GM23248 (cell line): Measurements from ENCODE around the gene RASL11B. TPM values are rescaled to one million over a fixed set of nuclear protein-coding genes. Genes with fewer than 3 reads are reported as not detected.

Experiments
- DNase-seq: peaks from one replicate; pipeline ENCODE4 v3.0.0-alpha.2; 2015
- H2AFZ ChIP-seq: fragments of 200-600 bp; sonication (generic); 2 replicates; pipeline ENCODE4 v1.6.1; 2016; ENCODE audit warnings: antibody characterized with exemption
- H3F3A ChIP-seq: fragments of 200-600 bp; sonication (generic); 2 replicates; pipeline ENCODE4 v1.6.1; 2016; ENCODE audit warnings: mild to moderate bottlenecking, antibody characterized with exemption, mixed run types; ENCODE audit not compliant: insufficient read depth
- H3K27ac ChIP-seq: fragments of 200-600 bp; sonication (generic); 2 replicates; pipeline ENCODE4 v1.5.1; 2016; ENCODE audit warnings: mild to moderate bottlenecking
- H3K27me3 ChIP-seq: fragments of 200-600 bp; sonication (generic); replicated peaks from 2 replicates; pipeline ENCODE4 v1.6.1; 2016; ENCODE audit warnings: mild to moderate bottlenecking; ENCODE audit not compliant: insufficient read depth
- H3K36me3 ChIP-seq: fragments of 200-600 bp; sonication (generic); 2 replicates; pipeline ENCODE4 v1.6.1; 2016; ENCODE audit warnings: low read depth, mild to moderate bottlenecking
- H3K4me1 ChIP-seq: fragments of 200-600 bp; sonication (generic); 2 replicates; pipeline ENCODE4 v1.6.1; 2016; ENCODE audit warnings: mild to moderate bottlenecking; ENCODE audit not compliant: insufficient read depth
- H3K4me2 ChIP-seq: fragments of 200-600 bp; sonication (generic); one replicate; pipeline ENCODE4 v1.6.1; 2016; ENCODE audit warnings: mild to moderate bottlenecking; ENCODE audit not compliant: unreplicated experiment
- H3K4me3 ChIP-seq: fragments of 200-600 bp; sonication (generic); 2 replicates; pipeline ENCODE4 v1.5.1; 2016; ENCODE audit warnings: mild to moderate bottlenecking
- H3K79me2 ChIP-seq: fragments of 200-600 bp; sonication (generic); 2 replicates; pipeline ENCODE4 v1.6.1; 2016; ENCODE audit warnings: mild to moderate bottlenecking; ENCODE audit not compliant: insufficient read depth
- H3K9ac ChIP-seq: fragments of 200-600 bp; sonication (generic); 2 replicates; pipeline ENCODE4 v1.6.1; 2016; ENCODE audit warnings: mild to moderate bottlenecking
- H3K9me2 ChIP-seq: fragments of 200-600 bp; sonication (generic); 2 replicates; pipeline ENCODE4 v1.6.1; 2016; ENCODE audit warnings: mixed run types, mild to moderate bottlenecking, moderate library complexity; ENCODE audit not compliant: insufficient read depth
- H3K9me3 ChIP-seq: fragments of 200-600 bp; sonication (generic); one replicate; pipeline ENCODE4 v1.6.1; 2017; ENCODE audit warnings: low read depth
- H4K20me1 ChIP-seq: fragments of 200-600 bp; sonication (generic); 2 replicates; pipeline ENCODE4 v1.6.0; 2016; ENCODE audit not compliant: insufficient read depth
- EZH2 ChIP-seq: fragments of 200-600 bp; sonication (generic); IDR thresholded peaks from 2 replicates; pipeline ENCODE4 v1.6.1; 2018; ENCODE audit warnings: antibody characterized with exemption, mild to moderate bottlenecking; ENCODE audit not compliant: insufficient read depth, poor library complexity, severe bottlenecking
- EZH2phosphoT487 ChIP-seq: fragments of 200-600 bp; sonication (generic); IDR thresholded peaks from 2 replicates; pipeline ENCODE4 v1.6.1; 2018; ENCODE audit warnings: antibody characterized with exemption, moderate library complexity, mild to moderate bottlenecking, low read depth; ENCODE audit not compliant: insufficient read depth
- WGBS, 2 experiments: methylation state at CpG; one replicate each; pipeline ENCODE4 v1.1.6; 2015 to 2017; ENCODE audit warnings: low lambda C conversion rate in 2 of 2, low coverage in 1 of 2; ENCODE audit errors: missing lambda C conversion rate in 2 of 2; 5-methylcytosine and 5-hydroxymethylcytosine counted together
- in situ Hi-C: fragments of 300-500 bp; cut with MboI; formaldehyde crosslinking; loops from 2 replicates; pipeline ENCODE4 v1.15.0; 2020
- polyA plus RNA-seq: library from polyadenylated mRNA; unstranded; fragments of >200 nt; fragmentation: Nextera tagmentation; extraction: Ambion mirVana; gene quantifications from 2 replicates; pipeline ENCODE4 v1.2.1, GENCODE V29; 2016
- total RNA-seq: library from RNA; depleted of rRNA; stranded (reverse); fragments of >200 nt; shearing (Covaris generic); gene quantifications from 2 replicates; pipeline ENCODE4 v1.2.3, GENCODE V29; 2014

Gene RASL11B
- total and polyA plus RNA-seq, 2 experiments from 2014 or later = 0.11 TPM; not detected in 1

DNA sequence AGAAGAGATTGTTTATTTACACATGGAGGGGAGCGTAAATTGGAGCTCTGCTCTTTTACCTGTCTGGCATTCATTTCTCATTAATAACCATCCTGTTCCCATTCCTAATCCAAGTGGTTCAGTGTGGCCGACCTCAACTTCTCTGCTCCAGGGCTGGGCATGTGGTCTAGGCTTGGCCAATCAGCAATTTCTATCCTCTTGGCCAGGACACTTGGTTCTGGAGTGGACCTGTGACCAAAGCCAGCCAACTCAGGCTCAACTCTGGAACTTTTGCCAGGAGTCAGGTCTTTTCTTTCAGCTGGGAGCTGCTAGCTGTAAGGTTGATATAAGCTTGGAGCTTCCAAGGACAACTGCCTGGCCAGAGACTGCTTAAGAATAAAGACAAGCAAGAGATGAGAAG is 15.6 kb upstream of the RASL11B start:
- Histone ChIP-seq H3K9ac (no peak overlapping the region), H3K4me1 (no peaks in the 10 kb centered on the region), H4K20me1 (no peaks in the 10 kb centered on the region), H3K27me3 (no peaks in the 10 kb centered on the region), H3F3A (no peaks in the 10 kb centered on the region), H3K9me2 (no peaks in the 10 kb centered on the region), H3K4me3 (no peak overlapping the region), H3K36me3 (no peaks in the 10 kb centered on the region), H3K9me3 (no peaks in the 10 kb centered on the region), H3K79me2 (no peaks in the 10 kb centered on the region), H2AFZ (no peak overlapping the region), H3K4me2 (no peak overlapping the region), H3K27ac (no peak overlapping the region)
- WGBS, 2 experiments = 77 to 83% methylated on average over 2 of the region's 2 CpGs
- no peak for DNase-seq
- in situ Hi-C loops = no loop called here
- TF ChIP-seq EZH2phosphoT487 (no peak), EZH2 (no peak)

DNA sequence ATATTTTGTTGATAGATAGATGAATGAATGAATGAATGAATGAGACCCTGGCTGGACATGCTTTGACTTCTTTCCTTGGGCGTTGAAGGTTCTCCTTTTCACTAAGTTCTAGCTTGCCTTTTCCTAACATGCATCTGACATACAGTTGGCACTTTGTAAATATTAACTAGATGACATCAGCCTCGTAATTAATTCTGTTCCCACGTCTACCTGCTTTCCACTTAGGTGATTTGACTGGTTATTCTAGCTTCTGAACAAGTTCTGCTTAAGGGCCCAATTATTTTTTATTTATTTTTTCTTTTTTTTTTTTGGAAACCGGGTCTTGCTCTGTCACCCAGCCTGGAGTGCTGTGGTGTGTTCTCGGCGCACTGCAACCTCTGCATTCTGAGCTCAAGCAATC is 13.9 kb upstream of the RASL11B start:
- Histone ChIP-seq H3K9me3 (no peaks in the 10 kb centered on the region), H4K20me1 (no peaks in the 10 kb centered on the region), H3K4me3 (no peak overlapping the region), H3K79me2 (no peaks in the 10 kb centered on the region), H3K36me3 (no peaks in the 10 kb centered on the region), H3K4me1 (peaks cover 11% of the 10 kb centered on the region), H3F3A (peaks cover 4% of the 10 kb centered on the region; the same call in 1 of the 2 replicates), H3K9ac (no peak overlapping the region), H3K4me2 (no peak overlapping the region), H2AFZ (no peak overlapping the region), H3K27ac (no peak overlapping the region), H3K9me2 (no peaks in the 10 kb centered on the region), H3K27me3 (no peaks in the 10 kb centered on the region)
- WGBS, 2 experiments = 91 to 95% methylated on average over 6 of the region's 6 CpGs
- TF ChIP-seq EZH2phosphoT487 = no peak
- no peak for TF ChIP-seq EZH2
- in situ Hi-C loops = no loop called here
- no peak for DNase-seq

DNA sequence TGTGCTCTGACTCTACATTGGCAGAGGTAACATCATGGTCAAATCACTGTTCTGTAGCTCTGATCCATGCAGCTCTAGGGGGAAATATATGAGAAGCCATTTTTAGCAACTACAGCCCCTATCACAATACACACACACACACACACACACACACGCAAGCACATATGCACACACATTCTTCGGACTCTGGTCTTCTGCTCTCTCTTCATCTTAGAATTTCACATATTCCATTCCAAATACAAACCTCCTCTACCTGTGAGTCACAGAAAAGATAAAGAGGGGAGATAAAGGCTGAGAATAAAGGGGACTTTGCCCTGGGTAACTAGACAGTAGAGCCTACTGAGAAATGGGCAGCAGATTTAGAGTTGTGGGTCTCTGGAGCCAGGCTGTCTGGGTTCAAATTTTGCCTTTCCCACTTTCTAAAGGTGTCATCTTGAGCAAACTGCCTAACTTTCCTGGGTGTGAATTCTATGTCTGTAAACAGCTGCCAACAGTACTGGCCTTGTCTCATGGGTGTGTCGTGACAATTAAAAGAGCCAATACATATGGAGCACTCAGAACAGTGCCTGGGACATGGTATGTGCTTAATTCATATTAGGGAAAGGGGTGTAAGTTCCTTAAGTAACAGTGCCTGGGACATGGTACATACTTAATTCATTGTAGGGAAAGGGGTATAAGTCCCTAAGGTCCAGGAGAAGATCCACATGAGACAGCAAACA is 11.6 kb upstream of the RASL11B start:
- in situ Hi-C loops = no loop called here
- 97 to 99% methylated on average over 3 of the region's 3 CpGs for WGBS, 2 experiments

DNA sequence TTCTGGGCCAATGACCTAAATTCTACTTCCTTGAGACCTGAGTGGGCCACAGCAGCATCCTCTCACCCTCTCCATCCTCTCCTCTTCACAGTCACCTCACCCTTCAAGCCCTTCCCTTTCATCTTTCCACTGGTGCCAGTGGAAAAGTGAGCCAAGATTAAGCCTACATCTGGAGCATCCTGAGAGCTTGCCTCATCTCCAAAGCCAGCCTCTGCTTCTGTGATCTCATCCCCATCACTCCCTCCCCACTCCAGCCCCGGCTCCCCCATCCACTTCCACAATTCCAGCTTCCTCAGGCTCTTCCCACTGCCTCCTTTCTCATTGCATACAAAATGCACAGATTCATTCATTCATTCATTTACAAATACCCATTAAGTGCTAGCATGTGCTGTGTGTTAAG is 10.1 kb upstream of the RASL11B start:
- no peaks in the 10 kb centered on the region for H3K27me3 ChIP-seq
- no peak overlapping the region for H3K9ac ChIP-seq
- H3K36me3 ChIP-seq = no peaks in the 10 kb centered on the region
- H3K9me3 ChIP-seq = no peaks in the 10 kb centered on the region
- H3F3A ChIP-seq = peaks cover 19% of the 10 kb centered on the region
- H3K27ac ChIP-seq = no peak overlapping the region
- WGBS, 2 experiments = 54 to 67% methylated on average over 1 of the region's 1 CpG
- no peaks in the 10 kb centered on the region for H3K79me2 ChIP-seq
- H2AFZ ChIP-seq = no peak overlapping the region
- TF ChIP-seq EZH2 (no peak), EZH2phosphoT487 (no peak)
- H3K9me2 ChIP-seq = no peaks in the 10 kb centered on the region
- H4K20me1 ChIP-seq = no peaks in the 10 kb centered on the region
- H3K4me2 ChIP-seq = no peak overlapping the region
- in situ Hi-C loops = no loop called here
- H3K4me1 ChIP-seq = peaks cover 24% of the 10 kb centered on the region
- H3K4me3 ChIP-seq = no peak overlapping the region
- DNase-seq = peak; percentile 39

More for the DNA sequence above, 11.6 kb upstream of the RASL11B start:
- H3F3A ChIP-seq = peaks cover 19% of the 10 kb centered on the region
- H3K9ac ChIP-seq = no peak overlapping the region
- H3K4me2 ChIP-seq = no peak overlapping the region
- peaks cover 24% of the 10 kb centered on the region for H3K4me1 ChIP-seq
- H4K20me1 ChIP-seq = no peaks in the 10 kb centered on the region
- no peak for DNase-seq
- no peaks in the 10 kb centered on the region for H3K36me3 ChIP-seq
- H3K9me2 ChIP-seq = no peaks in the 10 kb centered on the region
- no peaks in the 10 kb centered on the region for H3K79me2 ChIP-seq
- H3K4me3 ChIP-seq = no peak overlapping the region
- TF ChIP-seq EZH2phosphoT487 (no peak), EZH2 (no peak)
- H3K27ac ChIP-seq = no peak overlapping the region
- no peaks in the 10 kb centered on the region for H3K9me3 ChIP-seq
- H2AFZ ChIP-seq = no peak overlapping the region
- no peaks in the 10 kb centered on the region for H3K27me3 ChIP-seq

DNA sequence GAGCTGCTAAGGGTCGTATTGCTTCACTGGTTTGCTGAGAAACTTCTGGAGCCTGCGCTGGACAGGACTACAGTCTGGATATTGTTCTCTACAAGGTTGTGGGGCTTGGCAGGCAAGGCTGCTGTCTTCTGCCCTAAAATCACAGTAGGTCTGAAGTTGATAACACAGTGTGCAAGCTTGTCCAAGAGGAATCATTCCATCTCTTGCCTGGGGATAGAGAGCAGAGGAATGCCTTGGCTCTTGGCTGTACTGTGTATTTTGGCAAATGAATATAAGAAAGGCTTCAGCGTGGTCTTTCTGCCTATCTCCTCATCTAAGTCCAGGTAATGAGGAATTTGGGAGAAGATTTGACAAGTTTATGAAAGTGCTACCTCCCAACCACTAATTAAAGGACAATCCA is 9.4 kb upstream of the RASL11B start:
- H2AFZ ChIP-seq = no peak overlapping the region

More for the DNA sequence above, 9.4 kb upstream of the RASL11B start:
- Histone ChIP-seq H3K4me3 (peak overlapping the region; percentile 22; the same call in 1 of the 2 replicates), H3K9me2 (no peaks in the 10 kb centered on the region), H3K27me3 (no peaks in the 10 kb centered on the region), H3F3A (peaks cover 19% of the 10 kb centered on the region), H3K27ac (peak overlapping the region; percentile 58), H3K36me3 (no peaks in the 10 kb centered on the region), H3K79me2 (no peaks in the 10 kb centered on the region), H3K4me1 (peaks cover 24% of the 10 kb centered on the region), H3K4me2 (peak overlapping the region; percentile 24), H3K9ac (no peak overlapping the region), H3K9me3 (no peaks in the 10 kb centered on the region), H4K20me1 (no peaks in the 10 kb centered on the region)
- no peak for TF ChIP-seq EZH2
- TF ChIP-seq EZH2phosphoT487 = no peak
- 88 to 94% methylated on average over 3 of the region's 3 CpGs for WGBS, 2 experiments
- in situ Hi-C loops = no loop called here
- DNase-seq = no peak
